Measurements from ENCODE around the gene SOX5. TPM values are rescaled to one million over a fixed set of nuclear protein-coding genes. Genes with fewer than 3 reads are reported as not detected.
"Not testable (repeated sequence)": the region's sequence is repeated elsewhere in the genome, so short reads cannot be mapped to it uniquely, and the experiment has no call there.

Gene SOX5
- total RNA-seq, 1 experiment from 2014 or later = not detected

DNA sequence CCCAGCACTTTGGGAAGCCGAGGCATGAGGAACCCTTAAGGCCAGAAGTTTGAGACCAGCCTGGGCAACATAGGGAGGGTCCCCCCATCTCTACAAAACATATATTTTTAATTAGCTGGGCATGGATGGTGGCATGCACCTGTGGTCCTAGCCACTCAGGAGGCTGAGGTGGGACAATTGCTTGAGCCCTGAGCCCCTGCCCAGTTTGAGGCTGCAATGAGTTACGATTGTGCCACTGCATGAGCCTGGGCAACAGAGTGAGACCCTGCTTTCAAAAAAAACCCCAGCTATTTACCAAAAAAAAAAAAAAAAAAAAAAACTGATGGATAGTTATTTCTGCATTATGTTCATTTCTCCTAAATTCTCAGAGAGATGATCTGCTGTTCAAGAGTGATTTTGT, 230.0 kb downstream of the SOX5 start:
- intact Hi-C loops (cut with micrococcal nuclease; ENCODE audit: unreplicated experiment) = no loop called here
- no peaks in the 10 kb centered on the region for H3K9me3 Mint-ChIP-seq (ENCODE audit: low read depth, unreplicated experiment)

DNA sequence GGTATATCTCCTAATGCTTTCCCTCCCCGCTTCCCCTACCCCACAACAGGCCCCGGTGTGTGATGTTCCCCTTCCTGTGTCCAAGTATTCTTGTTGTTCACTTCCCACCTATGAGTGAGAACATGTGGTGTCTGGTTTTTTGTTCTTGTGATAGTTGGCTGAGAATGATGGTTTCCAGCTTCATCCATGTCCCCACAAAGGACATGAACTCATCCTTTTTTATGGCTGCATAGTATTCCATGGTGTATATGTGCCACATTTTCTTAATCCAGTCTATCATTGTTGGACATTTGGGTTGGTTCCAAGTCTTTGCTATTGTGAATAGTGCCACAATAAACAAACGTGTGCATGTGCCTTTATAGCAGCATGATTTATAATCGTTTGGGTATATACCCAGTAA, 239.1 kb downstream of the SOX5 start:
- CTCF ChIA-PET; DNase-seq; BruUV-seq (replicated peaks); H3K9me3 Mint-ChIP-seq (ENCODE audit: low read depth, unreplicated experiment); H3K4me1 Mint-ChIP-seq (ENCODE audit: low read depth, unreplicated experiment); H3K4me3 Mint-ChIP-seq (ENCODE audit: low read depth, unreplicated experiment); intact Hi-C loops (cut with micrococcal nuclease; ENCODE audit: unreplicated experiment); H3K27ac Mint-ChIP-seq (ENCODE audit: unreplicated experiment); H3K27me3 Mint-ChIP-seq (ENCODE audit: unreplicated experiment); H3K36me3 Mint-ChIP-seq (ENCODE audit: insufficient read depth, unreplicated experiment): not testable (repeated sequence)

More for the DNA sequence above, 230.0 kb downstream of the SOX5 start:
- CTCF ChIA-PET = interaction anchor here (0.6 kb wide), 1 partner anchor 635 kb away, joined by 5 read pairs; no protein-coding TSS in a partner anchor
- no peak overlapping the region for H3K4me3 Mint-ChIP-seq (ENCODE audit: low read depth, unreplicated experiment)
- H3K4me1 Mint-ChIP-seq (ENCODE audit: low read depth, unreplicated experiment) = no peaks in the 10 kb centered on the region
- no peaks in the 10 kb centered on the region for H3K36me3 Mint-ChIP-seq (ENCODE audit: insufficient read depth, unreplicated experiment)
- H3K27me3 Mint-ChIP-seq (ENCODE audit: unreplicated experiment) = no peaks in the 10 kb centered on the region
- DNase-seq = no peak
- no TSS peak for BruUV-seq (replicated peaks)
- H3K27ac Mint-ChIP-seq (ENCODE audit: unreplicated experiment) = no peak overlapping the region
- TF ChIP-seq, protein P1, sequence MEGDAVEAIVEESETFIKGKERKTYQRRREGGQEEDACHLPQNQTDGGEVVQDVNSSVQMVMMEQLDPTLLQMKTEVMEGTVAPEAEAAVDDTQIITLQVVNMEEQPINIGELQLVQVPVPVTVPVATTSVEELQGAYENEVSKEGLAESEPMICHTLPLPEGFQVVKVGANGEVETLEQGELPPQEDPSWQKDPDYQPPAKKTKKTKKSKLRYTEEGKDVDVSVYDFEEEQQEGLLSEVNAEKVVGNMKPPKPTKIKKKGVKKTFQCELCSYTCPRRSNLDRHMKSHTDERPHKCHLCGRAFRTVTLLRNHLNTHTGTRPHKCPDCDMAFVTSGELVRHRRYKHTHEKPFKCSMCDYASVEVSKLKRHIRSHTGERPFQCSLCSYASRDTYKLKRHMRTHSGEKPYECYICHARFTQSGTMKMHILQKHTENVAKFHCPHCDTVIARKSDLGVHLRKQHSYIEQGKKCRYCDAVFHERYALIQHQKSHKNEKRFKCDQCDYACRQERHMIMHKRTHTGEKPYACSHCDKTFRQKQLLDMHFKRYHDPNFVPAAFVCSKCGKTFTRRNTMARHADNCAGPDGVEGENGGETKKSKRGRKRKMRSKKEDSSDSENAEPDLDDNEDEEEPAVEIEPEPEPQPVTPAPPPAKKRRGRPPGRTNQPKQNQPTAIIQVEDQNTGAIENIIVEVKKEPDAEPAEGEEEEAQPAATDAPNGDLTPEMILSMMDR (IDR thresholded peaks at IDR 0.05; ENCODE audit: unreplicated experiment) = no peak

DNA sequence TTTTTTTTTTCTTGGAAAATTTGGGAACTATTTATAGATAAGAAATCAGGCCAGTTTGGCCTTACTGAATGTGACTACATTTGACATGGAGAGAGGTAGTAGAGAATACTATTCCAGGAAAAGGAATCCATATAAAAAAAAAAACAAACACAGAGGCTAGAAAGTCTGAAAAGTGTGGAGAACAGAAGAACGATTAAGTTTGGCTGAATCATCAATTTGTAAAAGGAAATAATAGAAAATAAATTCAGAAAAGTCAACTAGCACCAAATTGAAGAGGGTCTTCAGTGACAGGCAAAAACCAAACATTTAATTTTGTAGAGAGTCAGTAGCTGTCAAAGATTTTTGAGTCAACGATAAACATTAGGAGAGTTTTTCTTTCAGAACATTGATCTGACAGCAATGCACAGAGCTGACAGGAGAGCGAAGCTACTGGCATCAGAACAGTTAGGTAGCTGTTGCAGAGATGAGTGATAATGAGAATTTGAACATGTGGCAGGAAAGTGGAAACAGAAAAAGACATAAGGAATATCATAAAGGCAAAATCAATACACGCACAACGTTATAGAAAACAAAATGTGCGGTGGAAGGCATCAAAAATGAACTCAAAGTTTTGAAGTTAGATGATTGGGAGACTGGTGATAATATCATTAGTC, 241.2 kb downstream of the SOX5 start:
- CTCF ChIA-PET = no interaction called here
- intact Hi-C loops (cut with micrococcal nuclease; ENCODE audit: unreplicated experiment) = no loop called here
- Mint-ChIP-seq H3K27me3 (ENCODE audit: unreplicated experiment) (no peaks in the 10 kb centered on the region), H3K27ac (ENCODE audit: unreplicated experiment) (no peak overlapping the region), H3K4me3 (ENCODE audit: low read depth, unreplicated experiment) (no peak overlapping the region), H3K4me1 (ENCODE audit: low read depth, unreplicated experiment) (no peaks in the 10 kb centered on the region), H3K9me3 (ENCODE audit: low read depth, unreplicated experiment) (no peaks in the 10 kb centered on the region), H3K36me3 (ENCODE audit: insufficient read depth, unreplicated experiment) (no peaks in the 10 kb centered on the region)
- TF ChIP-seq, protein P1 (IDR thresholded peaks at IDR 0.05; ENCODE audit: unreplicated experiment) = no peak
- BruUV-seq (replicated peaks) = no TSS peak
- no peak for DNase-seq

DNA sequence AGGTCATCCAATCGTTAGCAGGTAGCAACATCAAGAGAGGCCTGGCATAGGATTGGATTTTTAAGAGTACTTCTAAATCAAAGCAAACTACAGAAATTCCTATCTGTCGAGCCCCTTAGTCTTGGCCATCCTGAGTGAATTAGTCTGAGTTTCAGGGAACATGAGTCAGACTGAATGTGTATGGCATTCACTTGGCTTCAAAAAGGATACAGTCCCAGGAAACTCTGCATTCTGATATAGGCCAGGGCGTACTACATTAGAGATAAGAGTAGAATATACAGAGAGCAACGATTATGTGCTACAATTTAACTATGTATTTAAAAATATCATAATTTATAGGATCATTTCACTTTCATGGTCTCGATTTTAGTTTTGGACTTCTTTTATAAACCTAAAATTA, 242.2 kb downstream of the SOX5 start:
- TF ChIP-seq, protein P1 (IDR thresholded peaks at IDR 0.05; ENCODE audit: unreplicated experiment) = no peak
- no peak for DNase-seq
- no peaks in the 10 kb centered on the region for H3K36me3 Mint-ChIP-seq (ENCODE audit: insufficient read depth, unreplicated experiment)
- no peaks in the 10 kb centered on the region for H3K4me1 Mint-ChIP-seq (ENCODE audit: low read depth, unreplicated experiment)
- no peak overlapping the region for H3K27ac Mint-ChIP-seq (ENCODE audit: unreplicated experiment)
- intact Hi-C loops (cut with micrococcal nuclease; ENCODE audit: unreplicated experiment) = no loop called here
- H3K4me3 Mint-ChIP-seq (ENCODE audit: low read depth, unreplicated experiment) = no peak overlapping the region
- H3K9me3 Mint-ChIP-seq (ENCODE audit: low read depth, unreplicated experiment) = no peaks in the 10 kb centered on the region
- H3K27me3 Mint-ChIP-seq (ENCODE audit: unreplicated experiment) = no peaks in the 10 kb centered on the region
- BruUV-seq (replicated peaks) = no TSS peak
- CTCF ChIA-PET = no interaction called here
